Measurements from ENCODE around the gene FBXW5. TPM values are rescaled to one million over a fixed set of nuclear protein-coding genes. Genes with fewer than 3 reads are reported as not detected.

FBXW5 gene
- total RNA-seq, 1 experiment from 2014 or later = 88.0 TPM

GRCh38 chr9:136945333-136946227, 1.0 kb upstream of the FBXW5 start:
- CTCF ChIA-PET = interaction anchor here (0.6 to 1.4 kb wide), 4 partner anchors 15 to 101 kb away, joined by 3 to 9 read pairs (median 3); no protein-coding TSS in a partner anchor
- Histone ChIP-seq H3K9ac (ENCODE audit: low read length) (no peak overlapping the region), H3K9me2 (ENCODE audit: insufficient read depth) (no peaks in the 10 kb centered on the region), H3K4me3 (replicated peaks in 1 of 2; ENCODE audit: low read depth in 1 of 2, low read length in 2 of 2) (peak overlapping the region in 1 of 2 experiments; percentile 88; a peak in 3 of 4 replicates), H3K27ac (ENCODE audit: low read depth, low read length) (peak overlapping the region; percentile 97), H3K36me3 (ENCODE audit: control insufficient read depth in 1 of 2, insufficient read depth in 2 of 2, low read length in 2 of 2) (peaks cover 8 to 12% of the 10 kb centered on the region in 2 experiments; a peak in 3 of 4 replicates), H3K27me3 (ENCODE audit: insufficient read depth, low read length) (no peaks in the 10 kb centered on the region), H4K20me1 (ENCODE audit: insufficient read depth) (no peaks in the 10 kb centered on the region), H2AFZ (ENCODE audit: low read depth, low read length, poor library complexity, severe bottlenecking) (no peak overlapping the region), H3K79me2 (ENCODE audit: insufficient read depth, low read length) (peaks cover 20% of the 10 kb centered on the region), H3K4me1 (ENCODE audit: control insufficient read depth in 1 of 2, insufficient read depth in 2 of 2, low read length in 2 of 2) (peaks cover 25 to 49% of the 10 kb centered on the region in 2 experiments), H3K4me2 (ENCODE audit: low read length) (peak overlapping the region; percentile 45), H3K9me3 (ENCODE audit: control insufficient read depth in 1 of 2, insufficient read depth in 1 of 2, low read depth in 1 of 2, low read length in 2 of 2) (no peaks in the 10 kb centered on the region)
- no TSS peak for BruUV-seq (replicated peaks)
- no peak for ATAC-seq
- intact Hi-C loops (cut with micrococcal nuclease) = loop anchor here (10.0 kb wide), 1 partner anchor 101 kb away; the partner anchor contains the start of genes AJM1 and PHPT1
- no peak for DNase-seq (ENCODE audit: low read depth, low spot score)
- POLR2A ChIA-PET = no interaction called here
- RAD21 ChIA-PET (ENCODE audit: low non-redundant PET in 1 of 2, low total read pairs in 2 of 2, uncharacterized antibody in 2 of 2, unreplicated experiment in 2 of 2) = no interaction called here
- TF ChIP-seq YY1 (IDR thresholded peaks at IDR 0.05; ENCODE audit: extremely low read depth, insufficient replicate concordance, low read depth, low read length) (no peak), ATF3 (IDR thresholded peaks at IDR 0.05) (no peak), FOSL1 (IDR thresholded peaks at IDR 0.05; ENCODE audit: low read depth) (no peak), ZFX (IDR thresholded peaks at IDR 0.05) (no peak), POLR2A (IDR thresholded peaks at IDR 0.05; ENCODE audit: borderline replicate concordance, extremely low read depth, insufficient read depth, insufficient read length) (no peak), ELF1 (IDR thresholded peaks at IDR 0.05; ENCODE audit: borderline replicate concordance, low read depth) (no peak), SIN3A (IDR thresholded peaks at IDR 0.05; ENCODE audit: low read depth) (no peak), MAX (IDR thresholded peaks at IDR 0.05) (no peak), POLR2AphosphoS5 (IDR thresholded peaks at IDR 0.05; ENCODE audit: low read depth, low read length) (no peak), EGR1 (IDR thresholded peaks at IDR 0.05; ENCODE audit: low read depth) (no peak), ZBTB33 (IDR thresholded peaks at IDR 0.05; ENCODE audit: extremely low read depth, insufficient replicate concordance, low read length) (no peak), CEBPB (IDR thresholded peaks at IDR 0.05; ENCODE audit: low read depth) (no peak), CTCF (IDR thresholded peaks at IDR 0.05 in 2 of 3, conservative IDR thresholded peaks at IDR 0.05 in 1 of 3; ENCODE audit: borderline replicate concordance in 1 of 3, insufficient read depth in 1 of 3, low read depth in 2 of 3, low read length in 2 of 3) (no peak), CBX3 (IDR thresholded peaks at IDR 0.05; ENCODE audit: low read depth) (no peak), EZH2 (IDR thresholded peaks at IDR 0.05) (no peak), RAD21 (IDR thresholded peaks at IDR 0.05; ENCODE audit: low read depth) (no peak), SRF (IDR thresholded peaks at IDR 0.05; ENCODE audit: low read depth) (no peak)

Data from HCT116 (cell line).